Adrenal gland (tissue), 12 donors: ENCODE results near the gene SLC2A2. TPM values are rescaled to one million over a fixed set of nuclear protein-coding genes. Genes with fewer than 3 reads are reported as not detected.

Experiments
- DNase-seq, 7 donors: peaks; one replicate each; pipeline ENCODE4 v3.0.0-alpha.2; 2019 to 2020
- H3K27ac ChIP-seq, 5 donors: fragments of 200-600 bp; sonication (generic) in 4 of 5; 1 replicate in 3 of 5; 2 replicates in 2 of 5; pipeline versions ENCODE4 v1.5.1 to v1.8.0; 2016 to 2020; ENCODE audit warnings: mild to moderate bottlenecking in 1 of 5
- H3K27me3 ChIP-seq: fragments of 200-600 bp; 2 replicates; pipeline ENCODE4 v1.8.0; 2021
- H3K36me3 ChIP-seq, 2 donors: fragments of 200-600 bp; replicated peaks in 1 of 2; 1 replicate in 1 of 2; 2 replicates in 1 of 2; pipeline versions ENCODE4 v1.5.1 to v1.8.0; 2018 to 2022
- H3K4me1 ChIP-seq, 2 donors: fragments of 200-600 bp; replicated peaks in 1 of 2; 1 replicate in 1 of 2; 2 replicates in 1 of 2; pipeline versions ENCODE4 v1.5.1 to v1.8.0; 2018 to 2021
- H3K4me3 ChIP-seq, 4 donors: fragments of 200-600 bp; sonication (generic) in 3 of 4; one replicate each; pipeline ENCODE4 v1.5.1; 2016 to 2018
- H3K9me3 ChIP-seq, 3 donors: fragments of 200-600 bp; sonication (generic) in 1 of 3; replicated peaks in 1 of 3; 1 replicate in 2 of 3; 2 replicates in 1 of 3; pipeline versions ENCODE4 v1.5.1 to v1.8.0; 2016 to 2021
- POLR2A ChIP-seq, 2 donors: fragments of 450-650 bp; IDR thresholded peaks; one replicate each; pipeline ENCODE4 v1.6.1; 2017; ENCODE audit warnings: antibody characterized with exemption in 2 of 2, mild to moderate bottlenecking in 2 of 2, moderate library complexity in 1 of 2
- WGBS, 4 donors: extraction: QIAGEN DNeasy Blood & Tissue Kit in 2 of 4; methylation state at CpG; one replicate each; pipeline versions ENCODE4 v1.1.5 to v1.1.7; 2013 to 2017; 5-methylcytosine and 5-hydroxymethylcytosine counted together
- intact Hi-C, 2 donors: fragments of 100-400 bp; cut with DNase I; formaldehyde crosslinking; loops; one replicate each; pipeline versions ENCODE4 v1.14.1 to v1.15.0; 2022 to 2023
- polyA plus RNA-seq, 3 donors: library from polyadenylated mRNA; stranded (reverse); fragments of 200-250 nt in 2 of 3; fragments of 350-450 nt in 1 of 3; fragmentation: Illumina TruSeq in 1 of 3; extraction: RNeasy Lipid Tissue Mini Kit (QIAGEN cat#74804) in 1 of 3; gene quantifications; one replicate each; pipeline ENCODE4 v1.2.3, GENCODE V29; 2013 to 2014
- total RNA-seq, 9 donors: library from RNA; depleted of rRNA in 4 of 9; stranded (reverse); fragments of >200 nt in 4 of 9; fragments of 120-200 nt in 1 of 9; fragmentation: NEBNext Ultra II Directional in 1 of 9; extraction: Animal tissue kit (Norgen Biotek cat#: 25700) in 1 of 9; gene quantifications; one replicate each; pipeline versions ENCODE4 v1.1.0 to v1.2.4, GENCODE V29; 2013 to 2023
- TF ChIP-seq, protein P1 (sequence below), 6 experiments: fragments of 450-650 bp in 4 of 6; fragments of 200-600 bp in 2 of 6; sonication (generic) in 1 of 6; IDR thresholded peaks; 1 replicate in 5 of 6; 2 replicates in 1 of 6; pipeline versions ENCODE4 v1.5.1 to v1.8.0; 2016 to 2021; ENCODE audit warnings: antibody characterized with exemption in 6 of 6, mild to moderate bottlenecking in 2 of 6, moderate library complexity in 1 of 6
- donor health status: healthy with polysubstance abuse.
- donor health status: Bipolar disorder and iron deficiency.
- donor health status: DM: yes; HTN: yes; CAD: no.
- donor health status: DM: no; HTN: no; CAD: no.
- donor health status: DM: no; HTN: no; CAD: no.
- donor health status: DM: yes; HTN: yes; CAD: no.

Gene SLC2A2
- total and polyA plus RNA-seq, 12 donors = 0.22 TPM; not detected in 11

GRCh38 chr3:170992854-170993253, 33.7 kb downstream of the SLC2A2 start:
- intact Hi-C loops = no loop called here
- no peak overlapping the region for H3K27ac ChIP-seq
- no peak overlapping the region for H3K4me3 ChIP-seq
- no peak for TF ChIP-seq POLR2A (IDR thresholded peaks at IDR 0.05)
- H3K9me3 ChIP-seq = no peaks in the 10 kb centered on the region
- H3K27me3 ChIP-seq = peaks cover 8% of the 10 kb centered on the region
- no peak for DNase-seq
- WGBS, 4 donors = 57 to 89% (median 75%) methylated on average over 2 of the region's 2 CpGs
- H3K4me1 ChIP-seq = no peaks in the 10 kb centered on the region
- no peaks in the 10 kb centered on the region for H3K36me3 ChIP-seq

GRCh38 chr3:170991664-170992063, 34.9 kb downstream of the SLC2A2 start:
- no peak for DNase-seq
- H3K9me3 ChIP-seq = no peaks in the 10 kb centered on the region
- H3K4me3 ChIP-seq = no peak overlapping the region
- 76 to 92% (median 89%) methylated on average over 2 of the region's 2 CpGs for WGBS, 4 donors
- no peak for TF ChIP-seq POLR2A (IDR thresholded peaks at IDR 0.05)
- TF ChIP-seq, protein P1, sequence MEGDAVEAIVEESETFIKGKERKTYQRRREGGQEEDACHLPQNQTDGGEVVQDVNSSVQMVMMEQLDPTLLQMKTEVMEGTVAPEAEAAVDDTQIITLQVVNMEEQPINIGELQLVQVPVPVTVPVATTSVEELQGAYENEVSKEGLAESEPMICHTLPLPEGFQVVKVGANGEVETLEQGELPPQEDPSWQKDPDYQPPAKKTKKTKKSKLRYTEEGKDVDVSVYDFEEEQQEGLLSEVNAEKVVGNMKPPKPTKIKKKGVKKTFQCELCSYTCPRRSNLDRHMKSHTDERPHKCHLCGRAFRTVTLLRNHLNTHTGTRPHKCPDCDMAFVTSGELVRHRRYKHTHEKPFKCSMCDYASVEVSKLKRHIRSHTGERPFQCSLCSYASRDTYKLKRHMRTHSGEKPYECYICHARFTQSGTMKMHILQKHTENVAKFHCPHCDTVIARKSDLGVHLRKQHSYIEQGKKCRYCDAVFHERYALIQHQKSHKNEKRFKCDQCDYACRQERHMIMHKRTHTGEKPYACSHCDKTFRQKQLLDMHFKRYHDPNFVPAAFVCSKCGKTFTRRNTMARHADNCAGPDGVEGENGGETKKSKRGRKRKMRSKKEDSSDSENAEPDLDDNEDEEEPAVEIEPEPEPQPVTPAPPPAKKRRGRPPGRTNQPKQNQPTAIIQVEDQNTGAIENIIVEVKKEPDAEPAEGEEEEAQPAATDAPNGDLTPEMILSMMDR (IDR thresholded peaks at IDR 0.05) = no peak
- intact Hi-C loops = no loop called here
- no peaks in the 10 kb centered on the region for H3K4me1 ChIP-seq
- H3K27me3 ChIP-seq = peaks cover 8% of the 10 kb centered on the region
- H3K36me3 ChIP-seq = no peaks in the 10 kb centered on the region
- H3K27ac ChIP-seq = no peak overlapping the region

- DNase-seq = no peak
- Histone ChIP-seq H3K4me1 (no peaks in the 10 kb centered on the region), H3K9me3 (no peaks in the 10 kb centered on the region), H3K27me3 (peaks cover 8% of the 10 kb centered on the region), H3K36me3 (no peaks in the 10 kb centered on the region), H3K27ac (no peak overlapping the region), H3K4me3 (no peak overlapping the region)
- WGBS, 4 donors = 84 to 100% (median 94%) methylated on average over 2 to 5 of the region's 5 CpGs
- TF ChIP-seq, protein P1 (IDR thresholded peaks at IDR 0.05) = no peak
- TF ChIP-seq POLR2A (IDR thresholded peaks at IDR 0.05) = no peak
- intact Hi-C loops = no loop called here
Observed at GRCh38 chr3:170989100-170989648, 37.3 kb downstream of the SLC2A2 start.

DNA sequence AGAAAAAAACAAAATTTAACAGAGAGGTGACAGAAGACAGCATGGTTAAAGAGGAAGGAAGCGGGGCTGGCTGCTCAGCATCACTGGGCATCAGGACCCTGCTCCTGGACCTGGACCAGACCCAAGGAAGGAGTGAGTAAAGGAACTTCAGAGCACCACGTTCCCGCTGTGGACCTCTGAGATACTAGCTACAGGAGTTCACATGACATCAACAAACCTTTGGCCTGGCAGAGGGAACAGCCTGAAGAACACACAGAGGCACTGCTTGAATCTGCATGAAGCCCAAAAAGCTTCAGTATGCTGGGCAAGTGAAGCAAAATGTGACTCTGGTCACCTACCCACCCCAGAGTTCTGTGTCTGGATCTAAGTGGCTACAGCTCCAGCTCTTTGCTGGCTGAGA, 38.1 kb downstream of the SLC2A2 start:
- no peak overlapping the region for H3K4me3 ChIP-seq
- H3K36me3 ChIP-seq = no peaks in the 10 kb centered on the region
- H3K27ac ChIP-seq = no peak overlapping the region
- 80 to 90% (median 85%) methylated on average over 3 of the region's 3 CpGs for WGBS, 4 donors
- H3K27me3 ChIP-seq = peaks cover 8% of the 10 kb centered on the region
- no peaks in the 10 kb centered on the region for H3K9me3 ChIP-seq
- no peaks in the 10 kb centered on the region for H3K4me1 ChIP-seq
- TF ChIP-seq, protein P1 (IDR thresholded peaks at IDR 0.05) = no peak
- TF ChIP-seq POLR2A (IDR thresholded peaks at IDR 0.05) = no peak
- intact Hi-C loops = no loop called here
- no peak for DNase-seq

DNA sequence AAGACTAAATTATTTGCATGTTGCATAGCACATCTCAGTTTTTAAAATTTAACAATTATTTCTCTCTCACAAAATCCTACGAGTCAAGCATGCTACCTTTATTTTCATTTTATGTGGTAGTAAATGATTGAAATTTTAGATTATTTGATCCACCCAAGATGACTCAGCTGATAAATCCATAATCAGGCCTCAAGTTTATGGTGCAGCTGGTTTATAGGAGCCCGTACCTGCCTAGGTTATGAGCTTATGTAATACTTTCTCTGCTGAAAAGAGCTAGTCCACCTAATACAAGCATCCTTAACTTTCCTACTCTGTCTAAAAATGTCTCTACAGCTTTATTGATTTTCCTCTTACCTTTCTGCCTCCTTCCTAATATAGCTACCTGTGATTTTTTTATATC, 41.2 kb downstream of the SLC2A2 start:
- peaks cover 8% of the 10 kb centered on the region for H3K27me3 ChIP-seq
- H3K4me3 ChIP-seq = no peak overlapping the region
- no peaks in the 10 kb centered on the region for H3K4me1 ChIP-seq
- no peak overlapping the region for H3K27ac ChIP-seq
- no peak for DNase-seq
- no peaks in the 10 kb centered on the region for H3K9me3 ChIP-seq
- 91 to 97% (median 93%) methylated on average over 2 of the region's 2 CpGs for WGBS, 4 donors
- no peaks in the 10 kb centered on the region for H3K36me3 ChIP-seq
- TF ChIP-seq, protein P1 (IDR thresholded peaks at IDR 0.05) = no peak
- no peak for TF ChIP-seq POLR2A (IDR thresholded peaks at IDR 0.05)
- intact Hi-C loops = no loop called here
